Nephron (organoid): Measurements from ENCODE around the gene TBL1XR1.

ENCODE experiments used
- H3K27ac Mint-ChIP-seq, 3 experiments: 2 replicates each; pipeline ENCODE4 v1.8.0; 2020; ENCODE audit warnings: mixed read lengths in 3 of 3, mild to moderate bottlenecking in 2 of 3, moderate library complexity in 1 of 3
- H3K27me3 Mint-ChIP-seq: 2 replicates; pipeline ENCODE4 v1.8.0; 2021; ENCODE audit warnings: low read depth, mild to moderate bottlenecking, moderate library complexity, mixed read lengths
- H3K36me3 Mint-ChIP-seq: 2 replicates; pipeline ENCODE4 v1.8.0; 2020; ENCODE audit warnings: low read depth, mixed read lengths
- H3K4me1 Mint-ChIP-seq: 2 replicates; pipeline ENCODE4 v1.8.0; 2020; ENCODE audit warnings: mixed read lengths
- H3K4me3 Mint-ChIP-seq, 3 experiments: 2 replicates each; pipeline ENCODE4 v1.8.0; 2020; ENCODE audit warnings: mild to moderate bottlenecking in 3 of 3, mixed read lengths in 3 of 3, moderate library complexity in 2 of 3
- H3K9me3 Mint-ChIP-seq: 2 replicates; pipeline ENCODE4 v1.8.0; 2020; ENCODE audit warnings: mixed read lengths
- CTCF ChIP-seq, 3 experiments: fragments of 200-600 bp; sonication (generic); IDR thresholded peaks; one replicate each; pipeline ENCODE4 v1.5.0; 2021; ENCODE audit warnings: antibody characterized with exemption in 3 of 3; ENCODE audit not compliant: unreplicated experiment in 3 of 3

TBL1XR1 gene

GRCh38 chr3:177057768-177058167 lies 139.5 kb downstream of the TBL1XR1 start:
- no peak overlapping the region for H3K4me3 Mint-ChIP-seq

GRCh38 chr3:177056927-177057326 lies 140.4 kb downstream of the TBL1XR1 start:
- TF ChIP-seq CTCF (IDR thresholded peaks at IDR 0.05; ENCODE audit: unreplicated experiment in 3 of 3) = no peak
- Mint-ChIP-seq H3K4me3 (no peak overlapping the region), H3K27me3 (no peaks in the 10 kb centered on the region)

More at GRCh38 chr3:177057768-177058167, 139.5 kb downstream of the TBL1XR1 start:
- Mint-ChIP-seq H3K27ac (no peak overlapping the region), H3K4me1 (peaks cover 39% of the 10 kb centered on the region), H3K9me3 (no peaks in the 10 kb centered on the region), H3K36me3 (peaks cover 12% of the 10 kb centered on the region), H3K27me3 (no peaks in the 10 kb centered on the region)
- TF ChIP-seq CTCF (IDR thresholded peaks at IDR 0.05; ENCODE audit: unreplicated experiment in 3 of 3) = no peak

GRCh38 chr3:177055605-177056571 lies 141.4 kb downstream of the TBL1XR1 start:
- no peak for TF ChIP-seq CTCF (IDR thresholded peaks at IDR 0.05; ENCODE audit: unreplicated experiment in 3 of 3)
- no peaks in the 10 kb centered on the region for H3K9me3 Mint-ChIP-seq
- H3K27ac Mint-ChIP-seq = peak overlapping the region; percentile 49 to 62 (median 56)
- no peak overlapping the region for H3K4me3 Mint-ChIP-seq
- no peaks in the 10 kb centered on the region for H3K27me3 Mint-ChIP-seq
- H3K36me3 Mint-ChIP-seq = peaks cover 17% of the 10 kb centered on the region
- H3K4me1 Mint-ChIP-seq = peaks cover 36% of the 10 kb centered on the region

More at GRCh38 chr3:177056927-177057326, 140.4 kb downstream of the TBL1XR1 start:
- Mint-ChIP-seq H3K36me3 (peaks cover 12% of the 10 kb centered on the region), H3K4me1 (peaks cover 31% of the 10 kb centered on the region), H3K27ac (no peak overlapping the region), H3K9me3 (no peaks in the 10 kb centered on the region)

- no peaks in the 10 kb centered on the region for H3K9me3 Mint-ChIP-seq
- H3K27ac Mint-ChIP-seq = peak overlapping the region in 1 of 3 experiments; percentile 25
- no peak for TF ChIP-seq CTCF (IDR thresholded peaks at IDR 0.05; ENCODE audit: unreplicated experiment in 3 of 3)
- H3K4me1 Mint-ChIP-seq = peaks cover 40% of the 10 kb centered on the region
- no peaks in the 10 kb centered on the region for H3K27me3 Mint-ChIP-seq
- no peak overlapping the region for H3K4me3 Mint-ChIP-seq
- peaks cover 34% of the 10 kb centered on the region for H3K36me3 Mint-ChIP-seq
Observed at GRCh38 chr3:177053107-177053506, 144.2 kb downstream of the TBL1XR1 start.

DNA sequence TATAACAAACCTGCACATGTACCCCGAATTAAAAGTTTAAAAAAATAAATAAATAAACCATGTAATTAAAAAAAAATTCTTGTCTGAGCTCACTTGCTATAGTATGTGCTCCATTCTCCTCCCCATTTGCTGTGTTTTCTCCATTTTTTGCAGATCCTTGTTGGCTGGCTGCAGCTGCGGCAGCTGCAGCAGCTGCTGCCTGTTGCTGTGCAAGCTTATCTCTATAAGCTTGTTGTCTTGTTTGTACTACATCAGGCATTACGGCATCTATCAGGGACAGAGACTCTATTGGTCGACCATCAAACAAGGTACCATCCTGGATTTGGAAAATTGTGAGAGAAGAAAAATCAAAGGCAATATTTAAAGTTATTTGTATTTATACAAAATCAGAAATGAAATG lies 145.9 kb downstream of the TBL1XR1 start:
- H3K36me3 Mint-ChIP-seq = peaks cover 48% of the 10 kb centered on the region
- H3K9me3 Mint-ChIP-seq = no peaks in the 10 kb centered on the region
- peaks cover 40% of the 10 kb centered on the region for H3K4me1 Mint-ChIP-seq
- no peak for TF ChIP-seq CTCF (IDR thresholded peaks at IDR 0.05; ENCODE audit: unreplicated experiment in 3 of 3)
- no peaks in the 10 kb centered on the region for H3K27me3 Mint-ChIP-seq
- peak overlapping the region in 1 of 3 experiments; percentile 7 for H3K4me3 Mint-ChIP-seq
- H3K27ac Mint-ChIP-seq = peak overlapping the region; percentile 51 to 84 (median 56)
